Activated CD8-positive, alpha-beta T cell treated with anti-CD3 and anti-CD28 coated beads, Interleukin-2, amount 10 ng/mL, durations not matched to agents 7 days and 5 days (primary cell): ENCODE results near the gene ABCC5. TPM values are rescaled to one million over a fixed set of nuclear protein-coding genes. Genes with fewer than 3 reads are reported as not detected.

Experiments
- ATAC-seq: fragments of 150-1000 bp; cut with Tn5 transposase; one replicate; pipeline ENCODE4 v1.10.0; 2021; ENCODE audit warnings: moderate library complexity
- CTCF ChIA-PET: fragments of 350-600 bp; sonication (Branson Sonifier 250); formaldehyde crosslinking; loops from one replicate; lab custom pipeline; 2021; ENCODE audit warnings: antibody characterized with exemption; lab: Charles Lee
- POLR2A ChIA-PET: fragments of 350-600 bp; sonication (Branson Sonifier 250); formaldehyde crosslinking; loops from one replicate; lab custom pipeline; 2021; ENCODE audit warnings: antibody characterized with exemption; lab: Charles Lee
- DNase-seq: peaks from one replicate; pipeline ENCODE4 v3.0.0-alpha.2; 2020
- H3K27ac Mint-ChIP-seq: one replicate; pipeline ENCODE4 v1.8.0; 2021; ENCODE audit warnings: mild to moderate bottlenecking, mixed read lengths
- H3K27me3 Mint-ChIP-seq: one replicate; pipeline ENCODE4 v1.8.0; 2021; ENCODE audit warnings: low read depth, mixed read lengths
- H3K36me3 Mint-ChIP-seq: one replicate; pipeline ENCODE4 v1.8.0; 2021; ENCODE audit warnings: low read depth, mixed read lengths
- H3K4me1 Mint-ChIP-seq: one replicate; pipeline ENCODE4 v1.8.0; 2021; ENCODE audit warnings: low read depth, mixed read lengths
- H3K4me3 Mint-ChIP-seq: one replicate; pipeline ENCODE4 v1.8.0; 2021; ENCODE audit warnings: mild to moderate bottlenecking, mixed read lengths
- H3K9me3 Mint-ChIP-seq: one replicate; pipeline ENCODE4 v1.8.0; 2022; ENCODE audit warnings: mixed read lengths; ENCODE audit not compliant: insufficient read depth
- total RNA-seq, 2 experiments: library from RNA; stranded (reverse); gene quantifications; one replicate each; pipeline ENCODE4 v1.2.3, GENCODE V29; 2021

The ABCC5 gene
- total RNA-seq, 2 experiments from 2014 or later = 16.7 to 19.6 TPM

GRCh38 chr3:183913580-183913920 lies 104.1 kb downstream of the ABCC5 start:
- H3K27me3 Mint-ChIP-seq = no peaks in the 10 kb centered on the region
- no peak for ATAC-seq
- DNase-seq = no peak
- no peak overlapping the region for H3K27ac Mint-ChIP-seq
- H3K9me3 Mint-ChIP-seq = no peaks in the 10 kb centered on the region
- ChIA-PET POLR2A (interaction anchor here (0.6 kb wide), 1 partner anchor 35 kb away, joined by 4 read pairs; no protein-coding TSS in a partner anchor), CTCF (no interaction called here)
- H3K4me1 Mint-ChIP-seq = no peaks in the 10 kb centered on the region
- H3K4me3 Mint-ChIP-seq = no peak overlapping the region
- H3K36me3 Mint-ChIP-seq = no peaks in the 10 kb centered on the region

- H3K4me1 Mint-ChIP-seq = no peaks in the 10 kb centered on the region
- no peaks in the 10 kb centered on the region for H3K9me3 Mint-ChIP-seq
- ChIA-PET POLR2A (interaction anchor here (0.6 kb wide), 1 partner anchor 36 kb away, joined by 4 read pairs; no protein-coding TSS in a partner anchor), CTCF (no interaction called here)
- no peaks in the 10 kb centered on the region for H3K36me3 Mint-ChIP-seq
- DNase-seq = no peak
- no peak overlapping the region for H3K4me3 Mint-ChIP-seq
- no peak for ATAC-seq
- no peaks in the 10 kb centered on the region for H3K27me3 Mint-ChIP-seq
- H3K27ac Mint-ChIP-seq = no peak overlapping the region
Observed at GRCh38 chr3:183912895-183913579, 104.6 kb downstream of the ABCC5 start.

GRCh38 chr3:183911763-183912506 lies 105.7 kb downstream of the ABCC5 start:
- H3K27ac Mint-ChIP-seq = no peak overlapping the region
- DNase-seq (no peak), ATAC-seq (no peak)
- CTCF ChIA-PET = no interaction called here
- POLR2A ChIA-PET = interaction anchor here (0.7 kb wide), 1 partner anchor 261 kb away, joined by 6 read pairs; no protein-coding TSS in a partner anchor
- no peaks in the 10 kb centered on the region for H3K36me3 Mint-ChIP-seq
- no peak overlapping the region for H3K4me3 Mint-ChIP-seq
- no peaks in the 10 kb centered on the region for H3K27me3 Mint-ChIP-seq
- no peaks in the 10 kb centered on the region for H3K9me3 Mint-ChIP-seq
- H3K4me1 Mint-ChIP-seq = no peaks in the 10 kb centered on the region

GRCh38 chr3:183911087-183911486 lies 106.6 kb downstream of the ABCC5 start:
- Mint-ChIP-seq H3K27me3 (no peaks in the 10 kb centered on the region), H3K9me3 (no peaks in the 10 kb centered on the region), H3K36me3 (no peaks in the 10 kb centered on the region), H3K27ac (no peak overlapping the region), H3K4me3 (no peak overlapping the region), H3K4me1 (no peaks in the 10 kb centered on the region)
- peak; percentile 33 for ATAC-seq
- ChIA-PET POLR2A (interaction anchor here (0.7 kb wide), 1 partner anchor 262 kb away, joined by 6 read pairs; no protein-coding TSS in a partner anchor), CTCF (no interaction called here)
- no peak for DNase-seq

DNA sequence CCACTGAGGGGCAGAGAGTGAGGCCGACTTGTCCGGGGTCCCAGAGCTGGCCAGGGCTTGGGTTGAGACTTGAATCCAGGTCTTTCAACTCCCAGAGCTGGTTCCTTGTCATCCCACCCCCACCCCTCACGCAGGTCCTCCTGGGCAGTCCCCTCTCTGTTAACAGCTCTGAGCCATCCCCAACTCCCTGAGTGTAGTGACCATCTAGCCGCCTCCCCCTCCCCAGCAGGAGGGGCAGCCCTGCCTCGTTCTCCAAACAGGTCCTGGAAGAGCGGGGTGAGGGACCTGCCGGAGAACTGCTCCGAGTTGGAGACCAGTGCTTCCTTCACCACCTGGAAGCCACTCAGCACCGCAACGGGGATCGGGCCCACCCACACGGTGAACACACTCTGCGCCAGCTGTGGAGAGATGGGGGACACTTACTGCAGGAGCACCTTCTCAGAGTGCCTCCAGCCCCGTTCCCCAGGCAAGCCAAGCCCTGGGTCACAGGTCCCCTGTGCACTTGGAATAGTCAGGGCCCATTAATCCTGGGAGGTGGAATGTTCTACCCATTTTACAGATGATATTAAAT lies 108.6 kb downstream of the ABCC5 start:
- ATAC-seq (no peak), DNase-seq (no peak)
- ChIA-PET POLR2A (no interaction called here), CTCF (no interaction called here)
- H3K27me3 Mint-ChIP-seq = no peaks in the 10 kb centered on the region
- no peak overlapping the region for H3K27ac Mint-ChIP-seq
- no peaks in the 10 kb centered on the region for H3K36me3 Mint-ChIP-seq
- no peaks in the 10 kb centered on the region for H3K9me3 Mint-ChIP-seq
- H3K4me1 Mint-ChIP-seq = no peaks in the 10 kb centered on the region
- no peak overlapping the region for H3K4me3 Mint-ChIP-seq

DNA sequence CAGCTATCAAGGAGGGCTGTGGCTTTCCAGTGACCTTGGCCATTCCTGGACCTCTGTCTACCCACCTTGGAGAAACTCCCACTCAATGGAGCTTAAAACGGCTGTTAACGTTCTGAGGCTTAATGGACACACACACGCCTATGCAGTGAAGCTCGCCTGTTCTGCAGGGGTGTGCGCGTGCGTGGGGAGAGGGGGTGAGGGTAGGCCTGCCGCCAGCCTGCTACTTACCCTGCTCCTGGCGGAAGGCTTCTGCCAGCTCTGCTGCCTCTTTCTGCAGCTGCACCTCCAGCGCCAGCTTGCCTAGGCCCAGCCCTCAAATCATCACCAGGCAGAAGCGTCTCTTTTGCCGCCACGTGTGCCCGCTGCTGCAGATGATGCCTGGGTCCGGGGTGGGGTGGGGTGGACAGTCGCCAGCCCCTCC lies 109.8 kb downstream of the ABCC5 start:
- Mint-ChIP-seq H3K27ac (no peak overlapping the region), H3K4me3 (no peak overlapping the region), H3K27me3 (no peaks in the 10 kb centered on the region), H3K9me3 (no peaks in the 10 kb centered on the region), H3K4me1 (no peaks in the 10 kb centered on the region), H3K36me3 (no peaks in the 10 kb centered on the region)
- ChIA-PET CTCF (interaction anchor here (1.3 kb wide), 1 partner anchor 24 kb away, joined by 3 read pairs; the partner anchor contains the start of gene PARL), POLR2A (no interaction called here)
- ATAC-seq (no peak), DNase-seq (no peak)

DNA sequence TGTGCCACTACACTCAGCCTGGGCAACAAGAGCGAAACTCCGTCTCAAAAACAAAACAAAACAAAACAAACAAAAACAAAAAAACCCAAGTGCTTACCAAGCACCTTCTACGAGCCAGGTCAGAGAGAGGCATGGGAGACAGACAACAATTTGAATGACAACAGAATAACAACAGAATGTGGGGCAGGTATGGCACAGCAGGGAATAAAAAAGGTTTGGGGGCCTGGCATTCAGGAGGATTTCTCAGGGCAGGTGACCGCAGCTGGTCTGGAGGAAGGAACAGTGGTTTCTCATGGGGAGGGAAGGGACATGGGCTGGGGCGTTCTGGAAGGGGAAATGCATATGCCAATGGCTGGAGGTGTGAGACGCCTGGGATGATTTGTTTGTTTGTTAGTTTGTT lies 110.5 kb downstream of the ABCC5 start:
- Mint-ChIP-seq H3K36me3 (no peaks in the 10 kb centered on the region), H3K27ac (no peak overlapping the region)

GRCh38 chr3:183906234-183906921 lies 111.3 kb downstream of the ABCC5 start:
- no peak overlapping the region for H3K27ac Mint-ChIP-seq

More for the DNA sequence above, 110.5 kb downstream of the ABCC5 start:
- no peak for ATAC-seq
- CTCF ChIA-PET = interaction anchor here (1.3 kb wide), 1 partner anchor 23 kb away, joined by 3 read pairs; the partner anchor contains the start of gene PARL
- POLR2A ChIA-PET = no interaction called here
- H3K27me3 Mint-ChIP-seq = no peaks in the 10 kb centered on the region
- H3K4me1 Mint-ChIP-seq = no peaks in the 10 kb centered on the region
- no peaks in the 10 kb centered on the region for H3K9me3 Mint-ChIP-seq
- no peak overlapping the region for H3K4me3 Mint-ChIP-seq
- no peak for DNase-seq

GRCh38 chr3:183904833-183905780 lies 112.6 kb downstream of the ABCC5 start:
- no peaks in the 10 kb centered on the region for H3K4me1 Mint-ChIP-seq
- no peaks in the 10 kb centered on the region for H3K36me3 Mint-ChIP-seq
- DNase-seq (no peak), ATAC-seq (no peak)
- ChIA-PET POLR2A (no interaction called here), CTCF (interaction anchor here (0.7 to 2.4 kb wide), 6 partner anchors 9 to 384 kb away, joined by 3 to 11 read pairs (median 4); no protein-coding TSS in a partner anchor)
- H3K9me3 Mint-ChIP-seq = no peaks in the 10 kb centered on the region
- H3K27me3 Mint-ChIP-seq = no peaks in the 10 kb centered on the region
- no peak overlapping the region for H3K27ac Mint-ChIP-seq
- H3K4me3 Mint-ChIP-seq = no peak overlapping the region

More at GRCh38 chr3:183906234-183906921, 111.3 kb downstream of the ABCC5 start:
- H3K9me3 Mint-ChIP-seq = no peaks in the 10 kb centered on the region
- H3K27me3 Mint-ChIP-seq = no peaks in the 10 kb centered on the region
- DNase-seq = no peak
- no peak for ATAC-seq
- H3K4me3 Mint-ChIP-seq = no peak overlapping the region
- H3K36me3 Mint-ChIP-seq = no peaks in the 10 kb centered on the region
- CTCF ChIA-PET = interaction anchor here (2.4 kb wide), 1 partner anchor 11 kb away, joined by 9 read pairs; no protein-coding TSS in a partner anchor
- POLR2A ChIA-PET = no interaction called here
- no peaks in the 10 kb centered on the region for H3K4me1 Mint-ChIP-seq

GRCh38 chr3:183898028-183898431 lies 119.7 kb downstream of the ABCC5 start:
- no peaks in the 10 kb centered on the region for H3K36me3 Mint-ChIP-seq
- ChIA-PET CTCF (interaction anchor here (0.8 to 4.5 kb wide), 6 partner anchors 13 to 352 kb away, joined by 3 to 29 read pairs (median 4); partner anchors contain the start of genes ABCC5, EEF1AKMT4 and PARL), POLR2A (no interaction called here)
- H3K27ac Mint-ChIP-seq = no peak overlapping the region
- ATAC-seq (no peak), DNase-seq (no peak)
- H3K4me1 Mint-ChIP-seq = peaks cover 2% of the 10 kb centered on the region
- H3K27me3 Mint-ChIP-seq = peaks cover 7% of the 10 kb centered on the region
- no peaks in the 10 kb centered on the region for H3K9me3 Mint-ChIP-seq
- no peak overlapping the region for H3K4me3 Mint-ChIP-seq
